Breast epithelium (tissue), 3 donors: ENCODE data around the gene DNAJC2.
"Not testable (repeated sequence)": the region's sequence is repeated elsewhere in the genome, so short reads cannot be mapped to it uniquely, and the experiment has no call there.

Experiments
- POLR2AphosphoS5 ChIP-seq, 3 donors: sonication (generic); formaldehyde crosslinking; IDR thresholded peaks; one replicate each; pipeline ENCODE4 v1.6.1; 2017; ENCODE audit warnings: antibody characterized with exemption in 3 of 3
- TF ChIP-seq, protein P1 (sequence below), 3 donors: fragments of 450-650 bp; IDR thresholded peaks; one replicate each; pipeline ENCODE4 v1.5.1; 2016 to 2017; ENCODE audit warnings: antibody characterized with exemption in 3 of 3, mild to moderate bottlenecking in 3 of 3, moderate library complexity in 3 of 3

DNA sequence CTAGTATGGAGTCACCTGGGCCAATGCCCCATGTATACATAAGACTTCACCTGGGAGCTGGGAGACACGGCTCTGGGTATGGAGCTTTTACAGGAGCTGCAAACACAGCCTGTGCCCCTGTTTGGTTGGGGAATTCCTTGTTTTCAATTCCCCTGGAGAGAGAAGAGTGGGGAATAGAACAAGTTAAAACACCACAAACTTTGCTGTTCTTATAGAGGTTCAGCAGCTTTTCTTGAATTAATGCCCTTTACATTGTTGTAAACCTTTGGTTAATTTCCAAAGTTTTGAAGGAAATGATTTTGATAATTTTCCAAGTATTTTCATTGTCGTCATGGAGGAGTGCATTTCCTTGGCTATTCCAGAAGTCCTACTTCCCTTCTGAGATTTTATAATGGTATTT is 66.4 kb downstream of the DNAJC2 start:
- TF ChIP-seq, protein P1, sequence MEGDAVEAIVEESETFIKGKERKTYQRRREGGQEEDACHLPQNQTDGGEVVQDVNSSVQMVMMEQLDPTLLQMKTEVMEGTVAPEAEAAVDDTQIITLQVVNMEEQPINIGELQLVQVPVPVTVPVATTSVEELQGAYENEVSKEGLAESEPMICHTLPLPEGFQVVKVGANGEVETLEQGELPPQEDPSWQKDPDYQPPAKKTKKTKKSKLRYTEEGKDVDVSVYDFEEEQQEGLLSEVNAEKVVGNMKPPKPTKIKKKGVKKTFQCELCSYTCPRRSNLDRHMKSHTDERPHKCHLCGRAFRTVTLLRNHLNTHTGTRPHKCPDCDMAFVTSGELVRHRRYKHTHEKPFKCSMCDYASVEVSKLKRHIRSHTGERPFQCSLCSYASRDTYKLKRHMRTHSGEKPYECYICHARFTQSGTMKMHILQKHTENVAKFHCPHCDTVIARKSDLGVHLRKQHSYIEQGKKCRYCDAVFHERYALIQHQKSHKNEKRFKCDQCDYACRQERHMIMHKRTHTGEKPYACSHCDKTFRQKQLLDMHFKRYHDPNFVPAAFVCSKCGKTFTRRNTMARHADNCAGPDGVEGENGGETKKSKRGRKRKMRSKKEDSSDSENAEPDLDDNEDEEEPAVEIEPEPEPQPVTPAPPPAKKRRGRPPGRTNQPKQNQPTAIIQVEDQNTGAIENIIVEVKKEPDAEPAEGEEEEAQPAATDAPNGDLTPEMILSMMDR (IDR thresholded peaks at IDR 0.05): not testable (repeated sequence)
- not testable (repeated sequence) for TF ChIP-seq POLR2AphosphoS5 (IDR thresholded peaks at IDR 0.05)
